Medulla oblongata (tissue), 1 donor: ENCODE data around the gene DNAH2.

Source experiments
- DNase-seq: peaks from one replicate; pipeline ENCODE4 v3.0.0-alpha.2; 2015; ENCODE audit errors: extremely low spot score

Gene DNAH2

GRCh38 chr17:7838090-7839075 is 120.8 kb downstream of the DNAH2 start:
- peak; percentile 72 for DNase-seq

- DNase-seq: no peak
Measured at GRCh38 chr17:7839190-7839875, 121.8 kb downstream of the DNAH2 start.

- no peak for DNase-seq
Measured at GRCh38 chr17:7839876-7840261, 122.3 kb downstream of the DNAH2 start.

GRCh38 chr17:7840441-7840840 is 122.9 kb downstream of the DNAH2 start:
- no peak for DNase-seq

- DNase-seq: no peak
Measured at GRCh38 chr17:7840875-7841274, 123.3 kb downstream of the DNAH2 start.

GRCh38 chr17:7841396-7841914 is 123.9 kb downstream of the DNAH2 start:
- peak; percentile 92 for DNase-seq

GRCh38 chr17:7841915-7842379 is 124.4 kb downstream of the DNAH2 start:
- DNase-seq: peak; percentile 92

GRCh38 chr17:7842380-7843256 is 125.1 kb downstream of the DNAH2 start:
- DNase-seq: peak; percentile 84

GRCh38 chr17:7843257-7843535 is 125.7 kb downstream of the DNAH2 start:
- no peak for DNase-seq

- peak; percentile 84 for DNase-seq
Measured at GRCh38 chr17:7843536-7844291, 126.2 kb downstream of the DNAH2 start.

GRCh38 chr17:7844292-7845154 is 127.0 kb downstream of the DNAH2 start:
- peak; percentile 98 for DNase-seq

GRCh38 chr17:7845359-7846062 is 128.0 kb downstream of the DNAH2 start:
- no peak for DNase-seq

GRCh38 chr17:7846063-7846735 is 128.7 kb downstream of the DNAH2 start:
- DNase-seq: no peak

- DNase-seq: no peak
Measured at GRCh38 chr17:7846765-7847661, 129.5 kb downstream of the DNAH2 start.

GRCh38 chr17:7848131-7848579 is 130.6 kb downstream of the DNAH2 start:
- DNase-seq: no peak

GRCh38 chr17:7848739-7849129 is 131.2 kb downstream of the DNAH2 start:
- DNase-seq: no peak

GRCh38 chr17:7849130-7849750 is 131.7 kb downstream of the DNAH2 start:
- DNase-seq: no peak
